Uterus (tissue), 4 donors: Measurements from ENCODE around the gene GREB1. TPM values are rescaled to one million over a fixed set of nuclear protein-coding genes. Genes with fewer than 3 reads are reported as not detected.

Experiments
- DNase-seq, 2 donors: peaks; one replicate each; pipeline ENCODE4 v3.0.0-alpha.2; 2019 to 2020
- H3K27ac ChIP-seq, 2 donors: fragments of 200-600 bp; sonication (generic); 1 replicate in 1 of 2; 2 replicates in 1 of 2; pipeline ENCODE4 v1.5.1; 2016 to 2018
- H3K27me3 ChIP-seq, 2 donors: fragments of 200-600 bp; sonication (generic); one replicate each; pipeline ENCODE4 v1.5.1; 2018 to 2019; ENCODE audit warnings: control low read depth in 1 of 2
- H3K36me3 ChIP-seq, 2 donors: fragments of 200-600 bp; sonication (generic); one replicate each; pipeline ENCODE4 v1.5.1; 2019; ENCODE audit warnings: control low read depth in 1 of 2
- H3K4me1 ChIP-seq, 2 donors: fragments of 200-600 bp; sonication (generic); one replicate each; pipeline ENCODE4 v1.5.1; 2018 to 2019; ENCODE audit warnings: control low read depth in 1 of 2
- H3K4me3 ChIP-seq, 2 donors: fragments of 200-600 bp; sonication (generic); 1 replicate in 1 of 2; 2 replicates in 1 of 2; pipeline ENCODE4 v1.5.1; 2018 to 2019; ENCODE audit warnings: mild to moderate bottlenecking in 1 of 2
- H3K9me3 ChIP-seq, 2 donors: fragments of 200-600 bp; sonication (generic); one replicate each; pipeline ENCODE4 v1.5.1; 2019; ENCODE audit warnings: control low read depth in 1 of 2
- CTCF ChIP-seq, 4 experiments: fragments of 200-600 bp in 2 of 4; fragments of 450-650 bp in 2 of 4; sonication (generic) in 2 of 4; IDR thresholded peaks; one replicate each; pipeline ENCODE4 v1.5.1; 2016 to 2019; ENCODE audit warnings: antibody characterized with exemption in 4 of 4, mild to moderate bottlenecking in 2 of 4, moderate library complexity in 1 of 4
- POLR2A ChIP-seq, 2 donors: fragments of 450-650 bp; IDR thresholded peaks; one replicate each; pipeline ENCODE4 v1.6.1; 2016; ENCODE audit warnings: antibody characterized with exemption in 2 of 2, mild to moderate bottlenecking in 1 of 2, moderate library complexity in 1 of 2
- intact Hi-C: fragments of 100-400 bp; cut with DNase I; formaldehyde crosslinking; loops from one replicate; pipeline ENCODE4 v1.15.1; 2023; ENCODE audit warnings: low total_unique reads
- total RNA-seq, 4 donors: library from RNA; depleted of rRNA in 3 of 4; stranded (reverse); fragments of >200 nt in 3 of 4; gene quantifications; one replicate each; pipeline versions ENCODE4 v1.1.0 to v1.2.4, GENCODE V29; 2014 to 2023
- donor health status: DM: yes; HTN: yes; CAD: no.

The GREB1 gene
- total RNA-seq, 4 donors from 2014 or later = 20.3 to 166 (median 78.8) TPM

GRCh38 chr2:11506611-11506969, 27.3 kb upstream of the GREB1 start:
- TF ChIP-seq CTCF (IDR thresholded peaks at IDR 0.05) = no peak
- TF ChIP-seq POLR2A (IDR thresholded peaks at IDR 0.05) = no peak
- peak overlapping the region; percentile 80 to 85 for H3K27ac ChIP-seq
- no peak overlapping the region for H3K4me3 ChIP-seq
- DNase-seq = peak; percentile 42 to 54
- intact Hi-C loops = no loop called here
- peaks cover 0 to 6% of the 10 kb centered on the region in 2 donors for H3K4me1 ChIP-seq
- H3K36me3 ChIP-seq = no peaks in the 10 kb centered on the region
- H3K9me3 ChIP-seq = no peaks in the 10 kb centered on the region
- H3K27me3 ChIP-seq = no peaks in the 10 kb centered on the region

- Histone ChIP-seq H3K9me3 (no peaks in the 10 kb centered on the region), H3K27me3 (no peaks in the 10 kb centered on the region), H3K27ac (peak overlapping the region; percentile 80 to 85), H3K36me3 (no peaks in the 10 kb centered on the region), H3K4me3 (no peak overlapping the region), H3K4me1 (peaks cover 0 to 6% of the 10 kb centered on the region in 2 donors)
- TF ChIP-seq CTCF (IDR thresholded peaks at IDR 0.05) (no peak), POLR2A (IDR thresholded peaks at IDR 0.05) (no peak)
- intact Hi-C loops = no loop called here
- peak in 1 of 2 donors; percentile 21 for DNase-seq
These were observed 26.3 kb upstream of the GREB1 start for GRCh38 chr2:11507517-11507916.

GRCh38 chr2:11508279-11508678, 25.6 kb upstream of the GREB1 start:
- intact Hi-C loops = no loop called here
- H3K27ac ChIP-seq = peak overlapping the region; percentile 80 to 85
- no peaks in the 10 kb centered on the region for H3K9me3 ChIP-seq
- no peak overlapping the region for H3K4me3 ChIP-seq
- H3K27me3 ChIP-seq = no peaks in the 10 kb centered on the region
- TF ChIP-seq CTCF (IDR thresholded peaks at IDR 0.05) (no peak), POLR2A (IDR thresholded peaks at IDR 0.05) (peak in 1 of 2 donors; percentile 11)
- H3K4me1 ChIP-seq = peaks cover 0 to 6% of the 10 kb centered on the region in 2 donors
- DNase-seq = peak in 1 of 2 donors; percentile 76
- no peaks in the 10 kb centered on the region for H3K36me3 ChIP-seq

- DNase-seq = peak in 1 of 2 donors; percentile 8
- no peaks in the 10 kb centered on the region for H3K27me3 ChIP-seq
- H3K4me1 ChIP-seq = peaks cover 4 to 6% of the 10 kb centered on the region in 2 donors
- TF ChIP-seq POLR2A (IDR thresholded peaks at IDR 0.05) (no peak), CTCF (IDR thresholded peaks at IDR 0.05) (no peak)
- H3K9me3 ChIP-seq = no peaks in the 10 kb centered on the region
- no peaks in the 10 kb centered on the region for H3K36me3 ChIP-seq
- no peak overlapping the region for H3K4me3 ChIP-seq
- peak overlapping the region; percentile 36 to 89 for H3K27ac ChIP-seq
- intact Hi-C loops = no loop called here
These were observed 24.0 kb upstream of the GREB1 start for GRCh38 chr2:11509657-11510360.

- TF ChIP-seq POLR2A (IDR thresholded peaks at IDR 0.05) (no peak), CTCF (IDR thresholded peaks at IDR 0.05) (no peak)
- Histone ChIP-seq H3K4me1 (peaks cover 4 to 6% of the 10 kb centered on the region in 2 donors), H3K4me3 (no peak overlapping the region), H3K36me3 (no peaks in the 10 kb centered on the region), H3K9me3 (no peaks in the 10 kb centered on the region), H3K27ac (peak overlapping the region; percentile 82 to 89), H3K27me3 (no peaks in the 10 kb centered on the region)
- DNase-seq = peak; percentile 42 to 54
- intact Hi-C loops = no loop called here
These were observed 21.4 kb upstream of the GREB1 start for GRCh38 chr2:11512431-11512830.
